Activated effector memory CD4-positive, alpha-beta T cell treated with Interleukin-2 at 50 U/mL for 16 hours (primary cell): ENCODE data around the gene NRG4.
A peak's percentile ranks its signal among the peaks of the same experiment; 100 is the strongest.
"Not testable (repeated sequence)": the region's sequence is repeated elsewhere in the genome, so short reads cannot be mapped to it uniquely, and the experiment has no call there.

Source experiments
- DNase-seq: peaks from one replicate; pipeline ENCODE4 v3.0.0-alpha.2; 2020

NRG4 gene

GRCh38 chr15:75925440-75925839 is 86.8 kb downstream of the NRG4 start:
- no peak for DNase-seq

DNA sequence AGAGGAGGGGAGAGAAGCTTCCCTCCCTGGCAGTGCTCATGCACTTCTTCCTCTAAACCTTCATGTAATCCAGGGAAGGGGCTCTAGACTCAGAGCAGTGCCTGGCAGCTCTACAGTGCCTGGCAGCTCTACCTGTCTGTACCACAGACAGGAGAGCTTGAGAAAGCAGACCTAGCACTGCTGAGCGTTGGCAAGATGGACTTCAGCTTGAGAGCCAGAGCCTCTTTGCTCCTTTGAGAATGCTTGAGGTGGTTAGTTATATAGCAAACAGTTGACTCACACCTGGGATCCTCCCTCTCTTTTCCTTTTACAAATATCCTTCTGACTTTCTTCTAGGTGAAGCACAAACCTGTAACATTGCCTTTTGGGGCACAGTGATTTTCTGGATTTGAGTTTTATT is 87.6 kb downstream of the NRG4 start:
- DNase-seq = no peak

- DNase-seq = no peak
These were observed 88.5 kb downstream of the NRG4 start for GRCh38 chr15:75923756-75924155.

DNA sequence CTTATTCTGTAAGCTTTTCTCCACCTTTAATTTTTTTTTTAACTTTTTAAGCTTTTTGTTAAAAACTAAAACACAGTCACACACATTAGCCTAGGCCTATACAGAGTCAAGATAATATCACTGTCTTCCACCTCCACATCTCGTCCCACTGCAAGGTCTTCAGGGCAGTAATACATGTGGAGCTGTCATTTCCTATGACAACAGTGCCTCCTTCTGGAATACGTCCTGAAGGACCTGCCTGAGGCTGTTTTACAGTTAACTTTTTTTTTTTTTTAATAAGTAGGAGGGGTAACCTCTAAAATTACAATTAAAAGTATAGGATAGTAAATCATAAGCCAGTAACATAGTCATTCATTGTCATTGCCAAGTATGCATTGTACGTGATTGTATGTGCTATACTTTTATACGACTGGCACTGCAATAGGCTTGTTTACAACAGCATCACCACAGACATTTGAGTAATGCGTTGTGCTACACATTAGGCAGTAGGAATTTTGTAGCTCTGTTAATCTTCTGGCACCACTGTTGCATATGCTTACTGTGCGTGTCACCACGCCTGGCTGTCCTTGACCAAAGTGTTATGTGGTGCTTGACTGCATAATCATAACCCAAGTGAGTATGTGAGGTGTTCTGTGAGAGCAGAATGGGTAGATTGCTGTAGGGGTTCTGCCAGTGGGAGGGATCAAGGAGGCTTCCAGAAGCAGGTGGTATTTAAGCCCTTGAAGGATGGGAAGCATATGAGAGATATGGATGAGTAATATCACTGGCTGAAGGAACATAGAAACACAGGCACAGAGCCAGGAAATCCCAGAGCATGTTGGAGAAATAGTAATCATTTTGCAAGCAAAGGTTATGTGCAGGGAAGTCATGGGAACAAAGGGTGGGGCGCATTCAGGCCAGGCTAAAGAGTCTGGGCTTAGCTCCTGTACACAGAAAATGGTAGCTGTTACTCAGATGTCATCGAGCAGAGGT is 90.2 kb downstream of the NRG4 start:
- no peak for DNase-seq

DNA sequence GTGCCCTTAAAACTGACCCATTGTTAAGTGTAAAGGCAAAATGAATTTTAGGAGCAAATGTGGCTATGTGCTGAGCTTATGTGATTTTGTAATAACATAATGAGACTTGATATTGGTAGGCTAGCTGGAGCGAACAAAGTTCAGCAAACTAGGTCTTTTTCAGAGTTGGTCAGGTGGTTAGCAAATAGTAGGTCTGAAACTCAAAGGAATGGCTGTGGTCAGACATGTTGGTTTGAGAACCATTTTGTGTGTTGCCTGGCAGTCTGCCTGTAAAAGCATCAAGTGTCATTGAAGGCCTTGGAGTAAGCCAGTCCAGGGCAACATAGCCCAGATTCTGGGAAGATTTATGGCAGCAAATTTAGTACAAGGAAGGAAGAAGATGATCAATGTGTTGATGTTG is 92.1 kb downstream of the NRG4 start:
- DNase-seq = no peak

- no peak for DNase-seq
These were observed 94.1 kb downstream of the NRG4 start for GRCh38 chr15:75918135-75918534.

DNA sequence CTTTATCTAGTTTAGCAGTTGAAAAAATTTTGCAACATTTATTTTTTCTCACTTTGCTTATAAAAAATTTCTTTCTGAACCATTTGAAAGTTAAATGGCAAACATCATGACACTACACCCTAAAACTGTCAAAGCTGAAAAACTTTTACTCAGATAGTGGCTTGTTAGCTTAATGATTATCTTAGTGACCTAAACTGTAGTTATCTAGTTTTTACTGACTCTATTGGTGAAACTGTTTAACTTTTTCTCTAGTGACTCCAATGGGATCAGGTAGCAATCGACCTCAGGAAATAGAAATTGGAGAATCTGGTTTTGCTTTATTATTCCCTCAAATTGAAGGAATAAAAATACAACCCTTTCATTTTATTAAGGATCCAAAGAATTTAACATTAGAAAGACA is 95.2 kb downstream of the NRG4 start:
- no peak for DNase-seq

GRCh38 chr15:75910355-75910754 is 101.9 kb downstream of the NRG4 start:
- not testable (repeated sequence) for DNase-seq

DNA sequence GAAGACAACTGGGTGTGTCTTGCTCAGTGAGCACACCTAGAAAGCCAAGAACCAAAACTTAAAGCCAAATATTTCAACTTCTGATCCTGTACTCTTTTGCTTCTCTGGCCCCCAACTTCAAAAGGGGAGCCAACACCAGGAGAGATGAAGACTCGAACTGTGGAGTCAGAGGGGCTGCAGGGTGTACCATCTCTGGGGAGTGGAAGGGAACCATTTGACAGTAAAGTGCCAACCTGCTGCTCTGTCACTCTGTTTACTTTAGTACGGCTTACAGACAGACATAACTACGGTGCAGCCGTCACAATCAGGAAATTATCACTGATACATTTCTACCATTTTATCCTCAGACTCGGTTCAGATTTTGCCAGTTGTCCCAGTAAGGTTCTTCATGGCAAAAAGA is 107.0 kb downstream of the NRG4 start:
- DNase-seq = no peak

DNA sequence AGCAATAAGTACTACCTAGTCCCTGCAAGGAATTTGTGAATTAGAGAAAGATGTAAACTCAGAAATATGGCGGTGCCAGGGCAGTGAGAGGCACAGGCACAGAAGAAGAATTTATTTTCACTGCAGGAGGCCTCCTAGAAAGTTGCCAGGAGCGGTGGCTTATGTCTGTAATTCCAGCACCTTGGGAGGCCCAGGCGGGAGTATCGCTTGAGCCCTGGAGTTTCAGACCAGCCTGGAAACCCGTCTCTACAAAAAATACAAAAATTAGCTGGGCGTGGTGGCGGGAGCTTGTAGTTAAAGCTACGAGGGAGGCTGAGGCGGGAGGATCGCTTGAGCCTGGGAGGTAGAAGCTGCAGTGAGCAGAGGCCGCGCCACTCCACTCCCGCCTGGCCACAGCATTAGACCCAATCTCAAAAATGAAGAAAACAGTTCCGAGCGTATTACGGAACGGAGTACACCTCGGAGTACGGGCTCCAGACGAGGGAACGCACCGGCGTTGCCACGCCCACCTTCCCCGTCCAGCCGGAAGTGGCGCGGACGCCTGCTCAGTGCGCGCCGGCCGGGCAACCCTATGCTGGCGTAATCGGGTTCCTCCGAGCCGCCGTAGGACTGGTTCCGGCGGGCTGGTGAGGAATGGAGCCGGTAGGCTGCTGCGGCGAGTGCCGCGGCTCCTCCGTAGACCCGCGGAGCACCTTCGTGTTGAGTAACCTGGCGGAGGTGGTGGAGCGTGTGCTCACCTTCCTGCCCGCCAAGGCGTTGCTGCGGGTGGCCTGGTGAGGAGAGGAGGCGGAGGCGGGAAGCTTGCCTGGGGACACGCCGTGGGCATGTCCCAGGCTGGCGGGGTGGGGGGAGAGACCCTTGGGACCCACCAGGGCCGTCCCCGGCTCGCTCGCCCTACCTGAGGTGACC is 108.6 kb downstream of the NRG4 start, which contains the start of gene FBXO22:
TSS of gene FBXO22 (plus strand) at position 548 of the 909 bp plus-strand sequence. CDS start at position 634, 86 bp downstream.
- DNase-seq = peak; percentile 83

DNA sequence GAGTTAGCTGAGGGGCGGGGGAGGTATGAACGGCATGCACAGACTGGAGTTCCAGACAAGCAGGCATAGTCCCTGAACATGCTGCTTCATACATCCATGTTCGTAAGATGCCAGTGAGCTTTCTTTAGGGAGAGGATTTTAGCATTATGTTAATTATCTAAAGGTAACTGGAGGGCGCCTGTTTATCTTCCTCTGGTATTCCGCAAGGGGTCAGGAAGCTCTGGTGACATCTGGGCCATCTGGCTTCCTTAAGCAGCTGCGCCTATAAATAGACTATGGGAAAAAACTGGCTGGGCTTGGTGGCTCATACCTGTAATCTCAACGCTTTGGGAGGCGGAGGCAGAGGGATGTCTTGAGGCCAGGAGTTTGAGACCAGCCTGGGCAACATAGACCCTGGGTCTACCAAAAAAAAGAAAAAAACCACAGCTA is 110.1 kb downstream of the NRG4 start:
- no peak for DNase-seq

GRCh38 chr15:75900577-75900976 is 111.6 kb downstream of the NRG4 start:
- DNase-seq = no peak

DNA sequence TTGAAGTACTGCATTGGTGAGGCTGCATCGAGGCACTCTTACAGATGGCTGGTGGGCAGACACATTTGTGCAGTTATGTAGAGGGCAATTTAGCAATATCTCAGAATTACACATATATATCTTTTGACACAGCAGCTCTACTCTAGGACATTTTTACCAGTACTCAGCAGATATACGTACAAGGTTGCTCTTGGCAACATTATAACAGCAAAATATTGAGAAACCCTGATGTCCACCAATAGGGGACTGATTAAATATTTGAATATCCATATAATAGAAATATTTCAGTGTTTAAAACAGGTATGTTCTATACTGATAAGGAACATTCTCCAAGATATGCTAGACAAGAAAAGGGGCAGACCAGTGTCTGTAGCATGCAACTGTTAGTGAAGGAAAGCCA is 116.5 kb downstream of the NRG4 start:
- no peak for DNase-seq

- no peak for DNase-seq
These were observed 120.3 kb downstream of the NRG4 start for GRCh38 chr15:75891895-75892294.
